Measurements from ENCODE around the gene COX6A1.
A peak's percentile ranks its signal among the peaks of the same experiment; 100 is the strongest.

Gene COX6A1

GRCh38 chr12:120437735-120438494, at the start of gene COX6A1:
Gene COX6A1, plus strand, starts transcription at chr12:120438113. Its CDS starts 14 bp downstream, at chr12:120438127.
- peak; percentile 97 for DNase-seq (ENCODE audit: low spot score)

DNA sequence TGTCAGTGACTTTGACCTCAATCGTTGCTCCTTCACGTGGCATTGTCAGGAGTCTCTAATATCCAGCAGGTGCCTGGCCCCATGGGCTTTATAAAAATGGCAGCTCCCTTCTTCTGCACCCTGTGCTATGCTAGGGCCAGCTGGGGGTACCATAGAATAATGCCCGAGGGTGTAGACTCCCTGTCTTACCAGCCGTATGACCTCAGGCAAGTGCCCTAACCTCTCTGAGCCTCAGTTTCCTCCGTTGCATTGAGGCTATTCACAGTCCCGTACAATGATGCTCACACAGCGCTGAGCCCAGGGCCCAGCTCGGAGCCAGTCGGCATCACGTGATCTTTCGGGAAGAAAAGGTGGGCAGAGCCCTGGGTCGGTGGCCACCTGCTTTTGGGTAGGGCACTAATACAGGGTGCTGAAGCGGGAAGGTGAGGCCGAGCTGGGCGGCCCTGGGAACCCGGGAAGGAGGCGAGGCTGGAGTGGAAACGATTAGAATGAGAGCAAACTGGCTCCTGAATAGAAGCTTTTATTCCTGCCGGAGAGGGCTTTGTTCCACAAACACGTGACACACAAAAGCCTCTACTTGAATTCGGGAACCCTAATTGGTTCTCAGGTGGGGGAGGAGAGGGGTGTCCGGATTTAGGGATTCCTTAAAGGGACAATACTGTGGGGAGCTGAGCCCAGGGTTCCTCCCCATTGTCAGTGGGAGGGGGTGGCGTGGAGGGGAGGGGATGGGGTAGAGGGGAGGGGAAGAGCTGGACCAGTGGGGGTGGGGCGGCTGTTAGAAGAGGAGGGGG, 49.0 kb upstream of the COX6A1 start:
- no peak for DNase-seq (ENCODE audit: low spot score)

DNA sequence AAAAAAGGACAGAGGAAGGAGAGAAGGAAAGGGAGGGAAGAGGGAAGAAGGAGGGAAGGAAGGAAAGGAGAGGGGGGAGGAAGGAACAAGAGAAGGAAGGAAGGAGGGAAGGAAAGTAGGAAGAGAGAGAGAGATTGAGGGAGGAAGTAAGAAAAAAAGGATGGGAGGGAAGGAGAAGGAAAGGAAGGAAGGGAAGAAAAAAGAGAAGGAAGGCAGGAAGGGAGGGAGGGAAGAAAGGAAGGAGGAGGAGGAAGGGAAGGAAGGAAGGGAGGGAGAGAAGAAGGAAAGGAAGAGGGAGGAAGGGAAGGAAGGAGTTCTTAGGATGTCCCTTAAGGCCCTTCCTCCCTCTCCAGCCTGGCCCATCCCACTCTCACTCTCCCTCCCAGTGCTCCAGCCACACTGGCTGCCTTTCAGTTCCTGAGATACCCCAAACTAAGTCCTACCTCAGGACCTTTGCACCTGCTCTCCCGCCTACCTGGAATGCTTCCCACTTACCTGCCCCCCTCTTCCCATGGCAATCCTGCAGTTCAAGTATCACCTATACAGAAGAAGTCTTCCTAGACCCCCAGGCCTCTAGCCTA, 47.3 kb upstream of the COX6A1 start:
- DNase-seq (ENCODE audit: low spot score), result no peak

- DNase-seq (ENCODE audit: low spot score), result no peak
These were observed 43.2 kb upstream of the COX6A1 start for GRCh38 chr12:120394483-120395367.

DNA sequence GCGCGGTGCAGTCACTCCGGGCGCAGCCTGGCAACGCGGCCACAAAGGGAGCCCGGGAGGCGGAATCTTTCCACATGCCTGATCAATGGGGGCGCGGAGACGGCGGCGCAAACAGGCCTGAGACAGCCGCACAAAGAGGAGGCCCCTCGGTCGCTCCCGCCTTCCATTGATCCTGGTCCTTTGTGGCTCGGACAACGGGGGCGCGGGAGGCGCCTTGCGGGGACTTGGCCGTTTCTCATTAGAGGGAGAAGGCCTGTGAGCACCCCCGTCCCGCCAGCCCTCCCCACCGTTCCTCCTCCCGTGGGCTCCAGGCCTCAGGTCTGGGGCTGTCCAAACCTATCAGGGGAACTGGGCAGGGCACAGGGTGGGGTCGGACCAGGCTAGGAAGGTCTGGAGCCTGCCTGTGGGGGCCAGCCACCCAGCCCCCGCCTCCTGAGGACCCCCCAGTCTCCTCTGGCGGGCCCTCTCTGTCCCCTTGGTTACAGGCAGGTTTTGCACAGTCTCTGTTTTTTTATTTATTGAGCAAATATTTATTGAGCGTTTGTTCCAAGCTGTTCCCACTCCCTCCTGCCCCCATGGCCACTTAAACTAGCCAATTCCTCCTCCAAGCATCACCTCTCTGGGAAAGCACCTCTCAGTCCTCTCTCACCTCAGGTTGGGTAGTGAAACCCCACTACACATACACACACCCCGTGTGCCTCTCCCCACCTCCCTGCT, 39.9 kb upstream of the COX6A1 start:
- DNase-seq (ENCODE audit: low spot score), result no peak

DNA sequence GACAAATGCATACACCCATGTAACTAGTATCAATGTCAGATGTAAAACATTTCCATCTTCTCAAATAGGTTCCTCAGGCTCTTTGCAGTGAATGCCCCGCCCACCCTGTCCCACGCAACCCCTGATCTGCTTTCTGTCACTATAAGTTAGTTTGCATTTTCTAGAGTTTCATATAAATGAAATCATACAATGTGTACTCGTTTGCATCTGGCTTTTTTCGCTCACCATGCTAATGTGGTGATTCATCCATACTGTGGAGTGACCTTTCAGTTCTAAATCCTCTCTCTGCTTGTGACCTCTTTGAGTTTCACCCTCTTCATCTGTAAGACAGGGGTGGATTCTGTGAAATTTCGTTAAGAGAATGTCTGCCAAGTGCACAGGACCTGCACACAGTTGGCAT, 38.4 kb upstream of the COX6A1 start:
- peak; percentile 37 for DNase-seq (ENCODE audit: low spot score)

GRCh38 chr12:120402217-120402616, 35.7 kb upstream of the COX6A1 start:
- DNase-seq (ENCODE audit: low spot score), result no peak

DNA sequence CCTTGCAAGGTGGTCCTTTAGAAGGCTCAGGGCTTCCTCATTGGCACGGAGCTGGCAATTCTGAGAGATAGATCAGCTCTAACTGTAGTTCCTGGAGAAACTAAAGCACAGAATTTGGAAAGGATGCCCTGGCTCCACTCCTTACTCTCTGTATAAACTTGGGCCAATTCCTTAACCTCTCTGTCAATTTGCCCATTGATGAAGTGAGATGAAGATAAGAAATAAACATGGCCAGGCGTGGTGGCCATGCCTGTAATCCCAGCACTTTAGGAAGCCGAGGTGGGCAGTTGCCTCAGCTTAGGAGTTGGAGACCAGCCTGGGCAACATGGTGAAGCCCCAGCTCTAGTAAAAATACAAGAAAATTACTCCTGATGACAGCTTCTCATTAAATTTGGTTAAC, 34.0 kb upstream of the COX6A1 start:
- no peak for DNase-seq (ENCODE audit: low spot score)

GRCh38 chr12:120404271-120404670, 33.6 kb upstream of the COX6A1 start:
- DNase-seq (ENCODE audit: low spot score), result no peak

DNA sequence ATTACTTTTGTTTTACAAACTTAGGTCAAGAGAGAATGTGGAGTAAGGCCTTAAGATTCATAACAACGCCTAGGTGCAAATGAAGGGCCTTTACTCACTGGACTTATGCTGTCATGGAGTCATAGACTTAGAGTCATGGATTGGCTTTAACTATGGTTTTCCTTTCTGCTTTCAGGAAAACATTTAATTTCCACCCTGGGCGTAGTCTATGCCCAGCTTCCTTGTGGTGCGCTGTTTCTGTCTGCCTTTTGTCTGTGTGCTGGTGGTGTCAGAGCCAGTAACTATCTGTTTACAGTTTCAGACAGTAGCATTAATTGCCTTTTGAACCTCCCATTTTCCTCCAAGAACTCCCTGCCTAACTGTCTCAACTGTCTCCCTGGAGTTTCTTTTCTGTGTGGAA, 31.8 kb upstream of the COX6A1 start:
- DNase-seq (ENCODE audit: low spot score), result no peak

GRCh38 chr12:120406553-120406952, 31.4 kb upstream of the COX6A1 start:
- DNase-seq (ENCODE audit: low spot score), result no peak

- DNase-seq (ENCODE audit: low spot score), result no peak
These were observed 29.1 kb upstream of the COX6A1 start for GRCh38 chr12:120408771-120409170.

- no peak for DNase-seq (ENCODE audit: low spot score)
These were observed 25.5 kb upstream of the COX6A1 start for GRCh38 chr12:120412421-120412820.

DNA sequence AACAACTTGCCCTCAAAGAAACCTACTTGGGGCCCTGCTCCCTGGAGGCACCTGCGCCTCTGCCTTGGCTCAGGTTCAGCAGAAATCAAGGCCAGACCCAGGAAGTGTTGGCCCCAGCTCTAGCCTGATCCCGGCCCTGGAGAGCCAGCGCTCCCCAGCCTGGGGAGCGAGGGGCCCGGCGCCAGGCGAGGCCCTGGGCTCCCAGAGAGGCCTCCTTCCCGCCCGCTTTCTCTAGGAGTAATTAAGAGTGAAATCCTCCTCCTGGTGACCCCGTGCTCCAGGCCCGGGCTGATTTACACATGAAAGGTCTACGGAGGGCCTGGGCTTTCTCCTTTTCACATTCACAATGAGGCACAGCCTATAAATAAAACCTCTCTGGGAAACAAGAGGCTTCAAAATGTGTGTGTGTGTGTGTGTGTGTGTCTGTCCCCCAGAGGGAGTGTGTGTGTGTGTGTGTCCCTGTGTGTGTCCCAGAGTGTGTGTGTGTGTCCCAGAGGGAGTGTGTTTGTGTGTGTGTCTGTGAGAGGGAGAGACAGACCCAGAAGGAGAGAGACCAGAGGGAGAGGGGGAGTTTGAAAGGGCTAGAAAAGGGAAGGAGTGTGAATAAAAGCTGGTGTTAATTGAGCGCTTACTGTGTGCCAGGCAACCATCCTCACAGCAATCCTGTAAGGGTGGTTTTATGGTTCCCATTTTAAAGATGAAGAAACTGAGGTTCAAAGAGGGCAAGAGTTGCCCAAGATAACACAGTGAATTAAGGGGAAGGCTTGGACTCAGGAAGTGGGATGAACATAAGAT, 23.8 kb upstream of the COX6A1 start:
- no peak for DNase-seq (ENCODE audit: low spot score)

DNA sequence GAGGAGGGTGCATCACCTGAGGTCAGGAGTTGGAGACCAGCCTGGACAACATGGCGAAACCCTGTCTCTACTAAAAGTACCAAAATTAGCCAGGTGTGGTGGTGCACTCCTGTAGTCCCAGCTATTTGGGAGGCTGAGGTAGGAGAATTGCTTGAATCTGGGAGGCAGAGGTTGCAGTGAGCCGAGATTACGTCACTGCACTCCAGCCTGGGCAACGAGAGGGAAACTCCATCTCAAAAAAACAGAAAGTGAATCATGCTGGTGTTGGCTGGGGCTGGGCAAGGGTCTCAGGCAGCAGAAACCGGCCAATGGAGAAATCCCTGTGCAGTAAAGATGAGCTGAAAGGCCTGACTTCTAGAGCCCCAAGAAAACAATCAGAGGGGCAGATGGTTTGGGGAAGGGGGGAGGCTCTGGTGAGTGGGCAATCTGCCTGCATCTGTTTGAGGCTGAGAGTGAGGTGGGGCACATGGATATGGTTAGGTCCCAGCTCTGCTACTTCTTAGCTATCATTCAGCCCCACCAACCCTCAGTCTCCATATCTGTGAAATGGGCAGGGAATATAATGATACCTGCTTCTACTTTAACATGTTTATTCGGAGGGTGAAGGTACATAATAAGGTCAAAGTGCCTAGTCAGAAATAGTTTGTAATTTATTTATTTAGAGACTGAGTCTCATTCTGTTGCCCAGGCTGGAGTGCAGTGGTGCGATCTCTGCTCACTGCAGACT, 21.3 kb upstream of the COX6A1 start:
- no peak for DNase-seq (ENCODE audit: low spot score)

DNA sequence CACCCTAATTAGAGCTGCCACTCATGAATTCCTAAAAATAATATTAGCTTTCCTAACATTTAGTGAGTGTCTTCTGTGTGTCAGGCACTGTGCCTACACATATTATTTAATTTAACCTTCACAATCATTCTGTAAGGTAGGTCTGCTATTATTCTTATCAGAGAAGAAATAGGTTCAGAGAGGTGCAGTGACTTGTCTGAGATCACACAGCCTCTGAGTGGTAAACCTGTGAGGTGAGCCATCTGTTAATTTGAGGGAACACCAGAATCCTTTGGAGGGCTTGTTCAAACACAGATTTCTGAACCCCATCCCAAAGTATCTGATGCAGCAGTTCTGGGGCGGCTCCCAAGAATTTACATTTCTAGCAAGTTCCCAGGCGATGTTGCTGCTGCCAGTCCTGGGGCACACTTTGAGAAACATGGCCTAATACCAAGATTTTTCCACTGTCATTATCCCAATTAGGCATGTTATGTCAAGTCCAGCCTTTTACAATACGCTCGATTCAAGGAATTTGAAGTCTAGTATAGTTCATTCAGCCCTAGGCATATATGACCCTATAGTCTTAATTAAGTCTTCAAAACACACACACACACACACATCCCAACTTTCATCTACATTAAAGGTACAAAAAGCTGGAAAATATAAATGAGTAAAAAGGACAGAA, 19.9 kb upstream of the COX6A1 start:
- no peak for DNase-seq (ENCODE audit: low spot score)

DNA sequence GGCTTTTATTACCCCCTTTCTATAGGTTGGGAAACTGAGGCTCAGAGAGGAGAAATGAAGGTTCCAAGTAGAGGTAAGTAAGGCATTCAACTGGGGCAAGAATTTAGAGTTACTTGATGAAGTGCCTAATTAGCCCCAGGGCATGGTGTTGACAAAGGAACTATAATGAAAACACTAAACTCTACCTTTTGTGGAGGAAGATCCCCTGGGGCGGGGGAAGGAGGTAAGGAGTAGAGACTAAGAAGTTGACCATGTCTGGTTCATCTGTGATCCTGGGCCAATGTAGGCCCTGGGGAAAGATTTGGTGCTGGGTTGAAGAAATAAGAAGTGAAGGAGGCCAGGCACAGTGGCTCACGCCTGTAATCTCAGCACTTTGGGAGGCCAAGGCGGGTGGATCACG, 16.2 kb upstream of the COX6A1 start:
- DNase-seq (ENCODE audit: low spot score), result no peak

DNA sequence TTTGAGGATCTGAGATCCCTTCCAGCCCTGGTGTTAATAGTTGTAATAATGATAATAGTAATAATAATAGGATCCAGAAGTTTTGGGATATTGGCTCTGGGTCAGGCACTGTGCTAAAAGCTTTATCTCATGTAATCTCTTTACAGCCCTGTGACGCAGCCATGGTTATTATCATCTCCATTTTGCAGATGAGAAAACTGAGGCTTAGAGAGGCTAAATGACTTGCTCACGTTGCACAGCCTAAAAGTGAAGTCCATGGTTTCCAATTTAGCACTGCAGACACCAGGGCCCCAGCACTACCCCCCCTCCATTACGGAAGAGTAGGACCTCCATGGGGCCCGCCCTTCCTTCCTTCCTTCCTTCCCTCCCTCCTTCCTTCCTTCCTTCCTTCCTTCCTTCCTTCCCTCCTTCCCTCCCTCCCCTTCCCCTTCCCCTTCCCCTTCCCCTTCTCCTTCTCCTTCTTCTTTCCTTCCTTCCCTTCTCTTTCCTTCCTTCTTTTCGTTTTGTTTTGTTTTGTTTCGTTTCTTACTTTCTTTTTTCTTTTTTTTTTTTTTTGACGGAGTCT, 14.9 kb upstream of the COX6A1 start:
- DNase-seq (ENCODE audit: low spot score), result no peak

DNA sequence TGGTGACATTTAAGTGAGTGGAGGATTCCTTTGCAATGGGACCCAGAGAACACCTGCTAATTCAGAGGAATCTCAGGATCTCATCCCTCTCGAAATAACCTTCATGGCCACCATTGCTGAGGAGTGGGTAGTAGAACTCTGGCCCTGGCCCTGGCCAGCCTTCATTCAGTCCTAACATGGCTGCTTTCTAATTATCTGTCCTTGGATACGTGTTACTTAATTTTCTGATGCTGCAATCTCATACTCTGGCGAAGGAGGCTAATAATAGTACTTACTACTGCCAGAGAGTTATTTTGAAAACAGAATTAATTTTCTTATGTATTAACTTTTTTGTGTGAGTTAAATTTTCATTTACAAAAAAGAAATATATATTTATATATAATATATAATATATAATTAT, 12.1 kb upstream of the COX6A1 start:
- no peak for DNase-seq (ENCODE audit: low spot score)

All from AG08396 (cell line).